BJ (cell line): Measurements from ENCODE around the gene AXIN1. TPM values are rescaled to one million over a fixed set of nuclear protein-coding genes. Genes with fewer than 3 reads are reported as not detected.
A peak's percentile ranks its signal among the peaks of the same experiment; 100 is the strongest.

Experiments used
- CTCF ChIA-PET: fragments of 350-600 bp; formaldehyde crosslinking; extraction: SDS; loops from one replicate; lab custom pipeline; 2021; ENCODE audit warnings: antibody characterized with exemption, inconsistent platforms; lab: Yijun Ruan, JAX
- POLR2A ChIA-PET: fragments of 300-600 bp; sonication (Branson Sonifier 250); formaldehyde crosslinking; extraction: SDS; loops from one replicate; lab custom pipeline; 2021; ENCODE audit warnings: antibody characterized with exemption; lab: Charles Lee
- DNase-seq: peaks from one replicate; pipeline ENCODE4 v3.0.0-alpha.2; 2011; ENCODE audit warnings: low read depth
- H3K27me3 ChIP-seq: 2 replicates; pipeline ENCODE4 v1.6.0; 2011; ENCODE audit warnings: low read length; ENCODE audit not compliant: control insufficient read depth, insufficient read depth
- H3K36me3 ChIP-seq: 2 replicates; pipeline ENCODE4 v1.5.1; 2011; ENCODE audit warnings: low read length; ENCODE audit not compliant: control insufficient read depth, insufficient read depth
- H3K4me3 ChIP-seq: 2 replicates; pipeline ENCODE4 v1.5.1; 2011; ENCODE audit warnings: low read depth, mild to moderate bottlenecking, control low read depth, low read length
- CTCF ChIP-seq: IDR thresholded peaks from 2 replicates; pipeline ENCODE4 v1.5.1; 2011; ENCODE audit warnings: low read depth, mild to moderate bottlenecking, control low read depth, inconsistent platforms, low read length, moderate library complexity; ENCODE audit not compliant: insufficient read depth
- polyA plus RNA-seq: library from polyadenylated mRNA; depleted of rRNA; stranded (reverse); fragments of >200 nt; gene quantifications from 2 replicates; pipeline ENCODE4 v1.2.3, GENCODE V29; 2011

The AXIN1 gene
- polyA plus RNA-seq, 1 experiment = 4.3 TPM

- H3K36me3 ChIP-seq = peaks cover 10% of the 10 kb centered on the region
- ChIA-PET POLR2A (no interaction called here), CTCF (interaction anchor here (0.6 to 1.6 kb wide), 7 partner anchors 8 to 305 kb away, joined by 3 read pairs; partner anchors contain the start of gene MRPL28)
- no peaks in the 10 kb centered on the region for H3K27me3 ChIP-seq
- no peak overlapping the region for H3K4me3 ChIP-seq
- no peak for DNase-seq
- no peak for TF ChIP-seq CTCF
These were observed 46.2 kb upstream of the AXIN1 start for GRCh38 chr16:398561-399339.

GRCh38 chr16:397736-398332 is 45.3 kb upstream of the AXIN1 start:
- Histone ChIP-seq H3K27me3 (no peaks in the 10 kb centered on the region), H3K4me3 (no peak overlapping the region; the same call in 1 of the 2 replicates), H3K36me3 (peaks cover 10% of the 10 kb centered on the region)
- POLR2A ChIA-PET = no interaction called here
- CTCF ChIA-PET = interaction anchor here (0.6 to 1.6 kb wide), 6 partner anchors 9 to 306 kb away, joined by 3 read pairs; partner anchors contain the start of gene MRPL28
- peak; percentile 51 for TF ChIP-seq CTCF
- no peak for DNase-seq

- ChIA-PET POLR2A (no interaction called here), CTCF (interaction anchor here (1.0 to 1.6 kb wide), 3 partner anchors 10 to 98 kb away, joined by 3 read pairs; partner anchors contain the start of gene MRPL28)
- Histone ChIP-seq H3K4me3 (peak within 1 kb of the TSS; percentile 62), H3K27me3 (no peaks in the 10 kb centered on the region), H3K36me3 (peaks cover 10% of the 10 kb centered on the region)
- DNase-seq = no peak
- TF ChIP-seq CTCF = no peak
These were observed 44.7 kb upstream of the AXIN1 start, which contains the start of gene NME4 for GRCh38 chr16:397135-397661. Gene NME4 (plus strand): TSS chr16:397199. CDS start chr16:397223, 24 bp downstream.

- CTCF ChIA-PET = interaction anchor here (0.6 kb wide), 1 partner anchor 43 kb away, joined by 3 read pairs; no protein-coding TSS in a partner anchor
- Histone ChIP-seq H3K4me3 (peak overlapping the region; percentile 62), H3K36me3 (peaks cover 10% of the 10 kb centered on the region), H3K27me3 (no peaks in the 10 kb centered on the region)
- DNase-seq = no peak
- TF ChIP-seq CTCF = 0 out of 2 replicates have a peak, but pooled peaks have one; percentile 3
- POLR2A ChIA-PET = no interaction called here
These were observed 44.1 kb upstream of the AXIN1 start for GRCh38 chr16:396605-397004.

GRCh38 chr16:396199-396598 is 43.7 kb upstream of the AXIN1 start:
- Histone ChIP-seq H3K4me3 (peak overlapping the region; percentile 62; the same call in 1 of the 2 replicates), H3K36me3 (peaks cover 10% of the 10 kb centered on the region), H3K27me3 (no peaks in the 10 kb centered on the region)
- TF ChIP-seq CTCF = no peak
- no peak for DNase-seq
- CTCF ChIA-PET = interaction anchor here (0.6 kb wide), 1 partner anchor 42 kb away, joined by 3 read pairs; no protein-coding TSS in a partner anchor
- POLR2A ChIA-PET = no interaction called here
